ENCODE measurements around the gene SFTPD.
"Not testable (repeated sequence)": the region's sequence is repeated elsewhere in the genome, so short reads cannot be mapped to it uniquely, and the experiment has no call there.

Gene SFTPD

GRCh38 chr10:79948976-79949722 is at the start of gene SFTPD:
Gene SFTPD, minus strand, starts transcription at chr10:79949105. Its CDS starts 2,446 bp downstream, at chr10:79946659.
- DNase-seq = no peak

GRCh38 chr10:79995979-79996634 is 47.2 kb upstream of the SFTPD start:
- DNase-seq = no peak

- DNase-seq = peak; percentile 27
Measured at GRCh38 chr10:79994556-79994955, 45.7 kb upstream of the SFTPD start.

- not testable (repeated sequence) for DNase-seq
Measured at GRCh38 chr10:79988199-79988598, 39.3 kb upstream of the SFTPD start.

- not testable (repeated sequence) for DNase-seq
Measured at GRCh38 chr10:79986661-79987060, 37.8 kb upstream of the SFTPD start.

- no peak for DNase-seq
Measured at GRCh38 chr10:79985481-79986072, 36.7 kb upstream of the SFTPD start.

GRCh38 chr10:79984851-79985250 is 35.9 kb upstream of the SFTPD start:
- DNase-seq = no peak

GRCh38 chr10:79983286-79983909 is 34.5 kb upstream of the SFTPD start:
- DNase-seq = no peak

- no peak for DNase-seq
Measured at GRCh38 chr10:79982861-79983260, 34.0 kb upstream of the SFTPD start.

GRCh38 chr10:79982362-79982800 is 33.5 kb upstream of the SFTPD start:
- DNase-seq = no peak

- peak; percentile 33 for DNase-seq
Measured at GRCh38 chr10:79981450-79982361, 32.8 kb upstream of the SFTPD start.

- DNase-seq = no peak
Measured at GRCh38 chr10:79980711-79981110, 31.8 kb upstream of the SFTPD start.

GRCh38 chr10:79979976-79980687 is 31.2 kb upstream of the SFTPD start:
- DNase-seq = no peak

- DNase-seq = no peak
Measured at GRCh38 chr10:79979310-79979975, 30.5 kb upstream of the SFTPD start.

- DNase-seq = no peak
Measured at GRCh38 chr10:79976999-79977398, 28.1 kb upstream of the SFTPD start.

GRCh38 chr10:79970062-79970461 is 21.2 kb upstream of the SFTPD start:
- DNase-seq = no peak

- DNase-seq = no peak
Measured at GRCh38 chr10:79947787-79948424, 999 bp downstream of the SFTPD start.

GRCh38 chr10:79947083-79947415 is 1.9 kb downstream of the SFTPD start:
- DNase-seq = no peak

GRCh38 chr10:79946271-79947082 is 2.4 kb downstream of the SFTPD start:
- DNase-seq = no peak

All from fibroblast of upper back skin (primary cell).